Transverse colon (tissue), 4 donors: ENCODE data around the gene VWA7. TPM values are rescaled to one million over a fixed set of nuclear protein-coding genes. Genes with fewer than 3 reads are reported as not detected.
"Not testable (repeated sequence)": the region's sequence is repeated elsewhere in the genome, so short reads cannot be mapped to it uniquely, and the experiment has no call there.

Experiments used
- DNase-seq: peaks from one replicate; pipeline ENCODE4 v3.0.0-alpha.2; 2019
- H3K27ac ChIP-seq, 4 donors: fragments of 200-600 bp; sonication (generic); 2 replicates each; pipeline ENCODE4 v1.5.1; 2016 to 2018; ENCODE audit warnings: inconsistent platforms in 4 of 4
- H3K27me3 ChIP-seq: fragments of 200-600 bp; sonication (generic); 2 replicates; pipeline ENCODE4 v1.5.1; 2017; ENCODE audit warnings: inconsistent platforms
- H3K36me3 ChIP-seq, 4 donors: fragments of 200-600 bp; sonication (generic); 2 replicates each; pipeline ENCODE4 v1.5.1; 2017 to 2019; ENCODE audit warnings: inconsistent platforms in 4 of 4
- H3K4me1 ChIP-seq, 4 donors: fragments of 200-600 bp; sonication (generic); 2 replicates each; pipeline ENCODE4 v1.5.1; 2017 to 2020; ENCODE audit warnings: inconsistent platforms in 4 of 4
- H3K4me3 ChIP-seq, 4 donors: fragments of 200-600 bp; sonication (generic); 1 replicate in 1 of 4; 2 replicates in 3 of 4; pipeline versions ENCODE4 v1.5.1 to v1.6.1; 2017 to 2019; ENCODE audit warnings: inconsistent platforms in 4 of 4
- H3K9me3 ChIP-seq, 2 donors: fragments of 200-600 bp; sonication (generic); 2 replicates each; pipeline ENCODE4 v1.5.1; 2017 to 2019; ENCODE audit warnings: inconsistent platforms in 2 of 2
- CTCF ChIP-seq, 5 experiments: fragments of 200-600 bp in 3 of 5; fragments of 450-650 bp in 2 of 5; sonication (generic) in 3 of 5; IDR thresholded peaks; 1 replicate in 2 of 5; 2 replicates in 3 of 5; pipeline ENCODE4 v1.5.1; 2016 to 2017; ENCODE audit warnings: antibody characterized with exemption in 5 of 5, inconsistent platforms in 3 of 5, mild to moderate bottlenecking in 2 of 5, moderate library complexity in 1 of 5
- EP300 ChIP-seq: sonication (generic); formaldehyde crosslinking; IDR thresholded peaks from one replicate; pipeline ENCODE4 v1.6.1; 2017; ENCODE audit warnings: antibody characterized with exemption, low read depth
- POLR2A ChIP-seq: fragments of 450-650 bp; IDR thresholded peaks from one replicate; pipeline ENCODE4 v1.6.1; 2016; ENCODE audit warnings: antibody characterized with exemption, mild to moderate bottlenecking, moderate library complexity
- POLR2AphosphoS5 ChIP-seq, 3 donors: sonication (generic); formaldehyde crosslinking; IDR thresholded peaks; one replicate each; pipeline ENCODE4 v1.6.1; 2016; ENCODE audit warnings: antibody characterized with exemption in 3 of 3
- WGBS, 2 donors: methylation state at CpG; one replicate each; pipeline ENCODE4 v1.1.5; 2018; ENCODE audit warnings: low coverage in 1 of 2; 5-methylcytosine and 5-hydroxymethylcytosine counted together
- in situ Hi-C, 4 donors: fragments of 200-750 bp; cut with MboI; loops; one replicate each; pipeline versions ENCODE4 v1.15.0 to v1.15.1; 2017; ENCODE audit warnings: low sequenced_read_pairs in 3 of 4, low pct_ligation_motif_present in 1 of 4, low pct_unique_long_range_greater_than_20kb in 1 of 4
- intact Hi-C: fragments of 100-400 bp; cut with DNase I; formaldehyde crosslinking; loops from one replicate; pipeline ENCODE4 v1.15.1; 2023; ENCODE audit warnings: low total_unique reads
- total RNA-seq, 4 donors: library from RNA; depleted of rRNA; stranded (reverse); fragments of >200 nt; gene quantifications; one replicate each; pipeline ENCODE4 v1.1.0, GENCODE V29; 2016

Gene VWA7
- total RNA-seq, 4 donors from 2014 or later = 7.6 to 22.1 (median 9.6) TPM

- 1 to 9% methylated on average over 3 to 25 of the region's 25 CpGs for WGBS, 2 donors
- H3K27me3 ChIP-seq = no peaks in the 10 kb centered on the region
- H3K9me3 ChIP-seq = no peaks in the 10 kb centered on the region
- H3K27ac ChIP-seq = peak overlapping the region; percentile 95 to 98 (median 96)
- H3K4me1 ChIP-seq = peaks cover 23 to 91% (median 74%) of the 10 kb centered on the region in 4 donors
- TF ChIP-seq CTCF (IDR thresholded peaks at IDR 0.05) (no peak), POLR2AphosphoS5 (IDR thresholded peaks at IDR 0.05) (peak; percentile 86 to 88 (median 86)), EP300 (peak; percentile 4), POLR2A (peak; percentile 66)
- no peaks in the 10 kb centered on the region for H3K36me3 ChIP-seq
- in situ Hi-C loops = loop anchor here in 1 of 4 donors (10.0 kb wide), 1 partner anchor 87 kb away; the partner anchor contains the start of gene CLIC1
- peak; percentile 92 for DNase-seq
- H3K4me3 ChIP-seq = peak overlapping the region; percentile 10 to 64 (median 48)
- intact Hi-C loops = no loop called here
Observed at GRCh38 chr6:31822036-31822821, 45.1 kb upstream of the VWA7 start.

GRCh38 chr6:31821301-31822035 lies 44.3 kb upstream of the VWA7 start:
- Histone ChIP-seq H3K4me1 (peaks cover 23 to 88% (median 72%) of the 10 kb centered on the region in 4 donors), H3K27ac (peak overlapping the region; percentile 95 to 98 (median 96)), H3K4me3 (peak overlapping the region; percentile 20 to 64 (median 48)), H3K36me3 (no peaks in the 10 kb centered on the region), H3K27me3 (no peaks in the 10 kb centered on the region), H3K9me3 (no peaks in the 10 kb centered on the region)
- 1 to 5% methylated on average over 14 to 39 of the region's 39 CpGs for WGBS, 2 donors
- DNase-seq = peak; percentile 95
- in situ Hi-C loops (loop anchor here in 1 of 4 donors (10.0 kb wide), 1 partner anchor 87 kb away; the partner anchor contains the start of gene CLIC1), intact Hi-C loops (no loop called here)
- TF ChIP-seq CTCF (IDR thresholded peaks at IDR 0.05) (no peak), POLR2AphosphoS5 (IDR thresholded peaks at IDR 0.05) (peak in 2 of 3 donors; percentile 15 to 69), EP300 (no peak), POLR2A (peak; percentile 32)

GRCh38 chr6:31820399-31820798 lies 43.3 kb upstream of the VWA7 start:
- in situ Hi-C loops = loop anchor here in 1 of 4 donors (10.0 kb wide), 1 partner anchor 86 kb away; the partner anchor contains the start of gene CLIC1
- 87 to 88% methylated on average over 4 to 10 of the region's 10 CpGs for WGBS, 2 donors
- peak overlapping the region; percentile 95 to 98 (median 96) for H3K27ac ChIP-seq
- DNase-seq = peak; percentile 47
- H3K27me3 ChIP-seq, H3K9me3 ChIP-seq, H3K4me3 ChIP-seq, intact Hi-C loops, H3K36me3 ChIP-seq: not testable (repeated sequence)
- H3K4me1 ChIP-seq = peaks cover 15 to 77% (median 62%) of the 10 kb centered on the region in 4 donors

GRCh38 chr6:31819871-31820299 lies 42.8 kb upstream of the VWA7 start:
- in situ Hi-C loops = loop anchor here in 1 of 4 donors (10.0 kb wide), 1 partner anchor 85 kb away; the partner anchor contains the start of gene CLIC1
- no peak for TF ChIP-seq CTCF (IDR thresholded peaks at IDR 0.05)
- peak in 2 of 3 donors; percentile 33 to 63 for TF ChIP-seq POLR2AphosphoS5 (IDR thresholded peaks at IDR 0.05)
- intact Hi-C loops = no loop called here
- Histone ChIP-seq H3K27me3 (no peaks in the 10 kb centered on the region), H3K36me3 (no peaks in the 10 kb centered on the region), H3K9me3 (no peaks in the 10 kb centered on the region), H3K4me1 (peaks cover 15 to 72% (median 61%) of the 10 kb centered on the region in 4 donors), H3K27ac (peak overlapping the region; percentile 95 to 98 (median 96)), H3K4me3 (no peak overlapping the region)
- peak; percentile 30 for DNase-seq
